ENCODE results near the gene IGHMBP2.

Gene IGHMBP2

DNA sequence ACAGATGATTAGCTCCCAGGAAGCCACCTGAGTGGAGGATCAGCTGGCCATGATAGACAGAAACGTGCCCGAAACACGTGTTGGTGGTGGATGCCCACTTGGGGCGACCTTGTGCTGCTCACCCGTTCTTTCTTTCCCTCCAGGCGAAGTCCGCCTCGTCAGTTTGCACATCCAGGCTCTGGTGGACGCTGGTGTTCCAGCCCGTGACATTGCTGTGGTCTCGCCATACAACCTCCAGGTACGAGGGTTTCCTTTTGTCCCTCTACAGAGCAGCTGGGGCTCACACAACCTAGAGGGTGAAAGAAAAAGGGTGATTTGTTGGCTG is 30.6 kb downstream of the IGHMBP2 start:
- ATAC-seq (ENCODE audit: insufficient read depth, low read depth) (no peak), DNase-seq (no peak)
- H4K20me1 ChIP-seq (ENCODE audit: insufficient read depth, low read length): peaks cover 16% of the 10 kb centered on the region; the same call in 1 of the 2 replicates
- H3K27ac ChIP-seq (ENCODE audit: low read length): no peak overlapping the region
- no peak overlapping the region for H3K4me3 ChIP-seq (ENCODE audit: low read depth in 1 of 2, low read length in 2 of 2)
- H2AFZ ChIP-seq (ENCODE audit: low read depth, low read length): no peak overlapping the region
- no peaks in the 10 kb centered on the region for H3K79me2 ChIP-seq (ENCODE audit: insufficient read depth, low read length)
- H3K4me1 ChIP-seq (ENCODE audit: insufficient read depth, low read length): no peaks in the 10 kb centered on the region
- H3K9ac ChIP-seq (ENCODE audit: low read depth, low read length): no peak overlapping the region
- H3K27me3 ChIP-seq (ENCODE audit: insufficient read depth, low read length, poor library complexity): no peaks in the 10 kb centered on the region
- TF ChIP-seq EZH2 (IDR thresholded peaks at IDR 0.05; ENCODE audit: borderline replicate concordance, low read depth, low read length, severe bottlenecking): no peak
- TF ChIP-seq, protein P1, sequence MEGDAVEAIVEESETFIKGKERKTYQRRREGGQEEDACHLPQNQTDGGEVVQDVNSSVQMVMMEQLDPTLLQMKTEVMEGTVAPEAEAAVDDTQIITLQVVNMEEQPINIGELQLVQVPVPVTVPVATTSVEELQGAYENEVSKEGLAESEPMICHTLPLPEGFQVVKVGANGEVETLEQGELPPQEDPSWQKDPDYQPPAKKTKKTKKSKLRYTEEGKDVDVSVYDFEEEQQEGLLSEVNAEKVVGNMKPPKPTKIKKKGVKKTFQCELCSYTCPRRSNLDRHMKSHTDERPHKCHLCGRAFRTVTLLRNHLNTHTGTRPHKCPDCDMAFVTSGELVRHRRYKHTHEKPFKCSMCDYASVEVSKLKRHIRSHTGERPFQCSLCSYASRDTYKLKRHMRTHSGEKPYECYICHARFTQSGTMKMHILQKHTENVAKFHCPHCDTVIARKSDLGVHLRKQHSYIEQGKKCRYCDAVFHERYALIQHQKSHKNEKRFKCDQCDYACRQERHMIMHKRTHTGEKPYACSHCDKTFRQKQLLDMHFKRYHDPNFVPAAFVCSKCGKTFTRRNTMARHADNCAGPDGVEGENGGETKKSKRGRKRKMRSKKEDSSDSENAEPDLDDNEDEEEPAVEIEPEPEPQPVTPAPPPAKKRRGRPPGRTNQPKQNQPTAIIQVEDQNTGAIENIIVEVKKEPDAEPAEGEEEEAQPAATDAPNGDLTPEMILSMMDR (IDR thresholded peaks at IDR 0.05; ENCODE audit: borderline replicate concordance, extremely low read depth, low read length, poor library complexity, severe bottlenecking): no peak
- H3K9me3 ChIP-seq (ENCODE audit: insufficient read depth, low read length, severe bottlenecking): no peaks in the 10 kb centered on the region
- no peak overlapping the region for H3K4me2 ChIP-seq (ENCODE audit: insufficient read depth, low read length)
- H3K36me3 ChIP-seq (ENCODE audit: insufficient read depth, low read length): peaks cover 82% of the 10 kb centered on the region

DNA sequence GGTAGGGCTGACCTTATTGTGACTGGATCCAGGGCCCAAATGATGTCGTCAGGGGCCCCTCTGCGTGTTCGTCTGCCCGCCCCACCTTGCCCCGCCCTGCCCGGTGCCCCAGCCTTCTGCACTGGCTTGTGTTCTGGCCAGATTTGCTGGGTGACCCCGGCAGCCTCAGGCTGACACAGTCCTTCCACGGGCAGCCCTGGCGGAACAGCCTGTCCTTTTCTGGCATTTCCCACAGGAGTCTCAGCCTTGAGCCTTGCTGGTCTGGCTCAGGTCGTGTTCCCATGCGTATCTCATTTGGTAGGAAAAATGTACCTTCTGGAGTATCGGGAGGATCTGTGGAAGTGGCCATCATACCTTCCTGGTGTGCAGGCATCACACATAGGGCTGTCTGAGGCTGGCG is 31.0 kb downstream of the IGHMBP2 start:
- H3K27me3 ChIP-seq (ENCODE audit: insufficient read depth, low read length, poor library complexity): no peaks in the 10 kb centered on the region
- no peak for TF ChIP-seq EZH2 (IDR thresholded peaks at IDR 0.05; ENCODE audit: borderline replicate concordance, low read depth, low read length, severe bottlenecking)
- TF ChIP-seq, protein P1 (IDR thresholded peaks at IDR 0.05; ENCODE audit: borderline replicate concordance, extremely low read depth, low read length, poor library complexity, severe bottlenecking): no peak

DNA sequence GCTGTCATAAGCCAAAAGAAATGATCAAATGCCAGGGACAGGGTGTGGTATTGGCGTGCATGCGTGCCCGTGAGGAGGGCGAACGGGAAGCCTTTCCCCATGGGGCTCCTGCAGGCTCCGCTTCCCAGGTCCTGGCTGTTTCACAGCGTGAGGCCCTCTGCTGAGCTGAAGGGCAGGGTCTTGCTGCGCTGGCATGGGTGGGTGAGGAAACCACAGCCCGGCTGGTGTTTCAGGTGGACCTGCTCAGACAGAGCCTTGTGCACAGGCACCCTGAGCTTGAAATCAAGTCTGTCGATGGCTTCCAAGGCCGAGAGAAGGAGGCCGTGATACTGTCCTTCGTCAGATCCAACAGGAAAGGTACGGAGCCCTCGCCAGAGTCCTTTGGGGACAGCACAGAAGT is 31.4 kb downstream of the IGHMBP2 start:
- Histone ChIP-seq H3K27ac (ENCODE audit: low read length) (no peak overlapping the region), H3K4me2 (ENCODE audit: insufficient read depth, low read length) (no peak overlapping the region), H3K36me3 (ENCODE audit: insufficient read depth, low read length) (peaks cover 82% of the 10 kb centered on the region), H3K4me1 (ENCODE audit: insufficient read depth, low read length) (no peaks in the 10 kb centered on the region), H3K27me3 (ENCODE audit: insufficient read depth, low read length, poor library complexity) (no peaks in the 10 kb centered on the region), H3K4me3 (ENCODE audit: low read depth in 1 of 2, low read length in 2 of 2) (no peak overlapping the region), H4K20me1 (ENCODE audit: insufficient read depth, low read length) (peaks cover 16% of the 10 kb centered on the region; the same call in 1 of the 2 replicates), H2AFZ (ENCODE audit: low read depth, low read length) (no peak overlapping the region), H3K9ac (ENCODE audit: low read depth, low read length) (no peak overlapping the region), H3K9me3 (ENCODE audit: insufficient read depth, low read length, severe bottlenecking) (no peaks in the 10 kb centered on the region), H3K79me2 (ENCODE audit: insufficient read depth, low read length) (no peaks in the 10 kb centered on the region)
- no peak for TF ChIP-seq EZH2 (IDR thresholded peaks at IDR 0.05; ENCODE audit: borderline replicate concordance, low read depth, low read length, severe bottlenecking)
- TF ChIP-seq, protein P1 (IDR thresholded peaks at IDR 0.05; ENCODE audit: borderline replicate concordance, extremely low read depth, low read length, poor library complexity, severe bottlenecking): no peak
- no peak for ATAC-seq (ENCODE audit: insufficient read depth, low read depth)
- no peak for DNase-seq

More for the DNA sequence above, 31.0 kb downstream of the IGHMBP2 start:
- H4K20me1 ChIP-seq (ENCODE audit: insufficient read depth, low read length): peaks cover 16% of the 10 kb centered on the region; the same call in 1 of the 2 replicates
- no peaks in the 10 kb centered on the region for H3K4me1 ChIP-seq (ENCODE audit: insufficient read depth, low read length)
- no peak overlapping the region for H3K4me3 ChIP-seq (ENCODE audit: low read depth in 1 of 2, low read length in 2 of 2)
- H3K9me3 ChIP-seq (ENCODE audit: insufficient read depth, low read length, severe bottlenecking): no peaks in the 10 kb centered on the region
- H3K79me2 ChIP-seq (ENCODE audit: insufficient read depth, low read length): no peaks in the 10 kb centered on the region
- ATAC-seq (ENCODE audit: insufficient read depth, low read depth) (no peak), DNase-seq (no peak)
- no peak overlapping the region for H3K4me2 ChIP-seq (ENCODE audit: insufficient read depth, low read length)
- H3K9ac ChIP-seq (ENCODE audit: low read depth, low read length): no peak overlapping the region
- H3K27ac ChIP-seq (ENCODE audit: low read length): no peak overlapping the region
- peaks cover 81% of the 10 kb centered on the region for H3K36me3 ChIP-seq (ENCODE audit: insufficient read depth, low read length)
- no peak overlapping the region for H2AFZ ChIP-seq (ENCODE audit: low read depth, low read length)

Data from DND-41 (cell line).